HEK293 (cell line): ENCODE data around the gene URGCP.

Experiments
- GLI4 ChIP-seq: fragments of 450-650 bp; formaldehyde crosslinking; IDR thresholded peaks from 2 replicates; pipeline ENCODE4 v1.5.1; 2016; ENCODE audit warnings: missing biosample characterization, missing genetic modification characterization
- HOXD13 ChIP-seq: sonication (generic); formaldehyde crosslinking; IDR thresholded peaks from 2 replicates; pipeline ENCODE4 v1.8.0; 2022; ENCODE audit warnings: missing genetic modification reagents, borderline replicate concordance
- KLF16 ChIP-seq: fragments of 450-650 bp; formaldehyde crosslinking; IDR thresholded peaks from 2 replicates; pipeline ENCODE4 v1.5.1; 2017; ENCODE audit warnings: missing biosample characterization, missing genetic modification characterization
- KLF17 ChIP-seq: fragments of 450-650 bp; formaldehyde crosslinking; IDR thresholded peaks from 2 replicates; pipeline ENCODE4 v1.5.1; 2016; ENCODE audit warnings: missing biosample characterization, missing genetic modification characterization
- PBX3 ChIP-seq: sonication (generic); formaldehyde crosslinking; IDR thresholded peaks from 2 replicates; pipeline ENCODE4 v1.8.1; 2022; ENCODE audit warnings: mild to moderate bottlenecking, moderate library complexity, missing genetic modification reagents
- PRDM1 ChIP-seq: fragments of 450-650 bp; formaldehyde crosslinking; IDR thresholded peaks from 2 replicates; pipeline ENCODE4; 2016; ENCODE audit warnings: missing biosample characterization, missing genetic modification characterization
- SETDB1 ChIP-seq: IDR thresholded peaks from one replicate; pipeline ENCODE4 v1.6.1; 2017; ENCODE audit warnings: mild to moderate bottlenecking, low read length, moderate library complexity, mixed read lengths; ENCODE audit not compliant: insufficient read length
- SP2 ChIP-seq: fragments of 450-650 bp; formaldehyde crosslinking; IDR thresholded peaks from 2 replicates; pipeline ENCODE4 v1.5.1; 2016; ENCODE audit warnings: missing biosample characterization, missing genetic modification characterization
- YY1 ChIP-seq: fragments of 450-650 bp; formaldehyde crosslinking; IDR thresholded peaks from 2 replicates; pipeline ENCODE4 v1.5.1; 2018; ENCODE audit warnings: missing biosample characterization, missing genetic modification characterization
- ZBTB20 ChIP-seq: fragments of 450-650 bp; formaldehyde crosslinking; IDR thresholded peaks from 2 replicates; pipeline ENCODE4 v1.5.1; 2016; ENCODE audit warnings: missing biosample characterization, missing genetic modification characterization
- ZBTB21 ChIP-seq: fragments of 450-650 bp; formaldehyde crosslinking; IDR thresholded peaks from 2 replicates; pipeline ENCODE4 v1.5.1; 2017; ENCODE audit warnings: missing biosample characterization, missing genetic modification characterization
- ZBTB48 ChIP-seq: fragments of 450-650 bp; formaldehyde crosslinking; IDR thresholded peaks from 2 replicates; pipeline ENCODE4 v1.5.1; 2016; ENCODE audit warnings: missing biosample characterization, missing genetic modification characterization
- ZBTB8A ChIP-seq: fragments of 450-650 bp; formaldehyde crosslinking; IDR thresholded peaks from 2 replicates; pipeline ENCODE4 v1.5.1; 2016; ENCODE audit warnings: missing biosample characterization, missing genetic modification characterization
- ZFP3 ChIP-seq: fragments of 450-650 bp; formaldehyde crosslinking; IDR thresholded peaks from 2 replicates; pipeline ENCODE4 v1.5.1; 2016; ENCODE audit warnings: low read depth, missing biosample characterization, missing genetic modification characterization
- ZFP69B ChIP-seq: fragments of 450-650 bp; formaldehyde crosslinking; IDR thresholded peaks from 2 replicates; pipeline ENCODE4 v1.5.1; 2016; ENCODE audit warnings: missing biosample characterization, missing genetic modification characterization
- ZNF121 ChIP-seq: fragments of 450-650 bp; formaldehyde crosslinking; IDR thresholded peaks from 2 replicates; pipeline ENCODE4 v1.5.1; 2016; ENCODE audit warnings: missing biosample characterization, missing genetic modification characterization
- ZNF132 ChIP-seq: fragments of 450-650 bp; formaldehyde crosslinking; IDR thresholded peaks from 2 replicates; pipeline ENCODE4 v1.5.1; 2017; ENCODE audit warnings: missing biosample characterization, missing genetic modification characterization, borderline replicate concordance
- ZNF19 ChIP-seq: fragments of 450-650 bp; formaldehyde crosslinking; IDR thresholded peaks from 2 replicates; pipeline ENCODE4; 2016; ENCODE audit warnings: missing biosample characterization, missing genetic modification characterization, low read depth
- ZNF324 ChIP-seq: fragments of 450-650 bp; formaldehyde crosslinking; IDR thresholded peaks from 2 replicates; pipeline ENCODE4 v1.5.1; 2016; ENCODE audit warnings: missing biosample characterization, missing genetic modification characterization
- ZNF350 ChIP-seq: fragments of 450-650 bp; formaldehyde crosslinking; IDR thresholded peaks from 2 replicates; pipeline ENCODE4 v1.5.0; 2017; ENCODE audit warnings: missing biosample characterization, mild to moderate bottlenecking, missing genetic modification characterization
- ZNF394 ChIP-seq: fragments of 450-650 bp; formaldehyde crosslinking; IDR thresholded peaks from 2 replicates; pipeline ENCODE4 v1.5.1; 2016; ENCODE audit warnings: missing biosample characterization, missing genetic modification characterization, mild to moderate bottlenecking, moderate library complexity, borderline replicate concordance
- ZNF398 ChIP-seq: fragments of 450-650 bp; formaldehyde crosslinking; IDR thresholded peaks from 2 replicates; pipeline ENCODE4 v1.5.1; 2017; ENCODE audit warnings: missing biosample characterization, missing genetic modification characterization
- ZNF529 ChIP-seq: fragments of 450-650 bp; formaldehyde crosslinking; IDR thresholded peaks from 2 replicates; pipeline ENCODE4 v1.5.1; 2017; ENCODE audit warnings: missing genetic modification characterization, missing biosample characterization; ENCODE audit not compliant: insufficient replicate concordance
- ZNF530 ChIP-seq: fragments of 450-650 bp; formaldehyde crosslinking; IDR thresholded peaks from 2 replicates; pipeline ENCODE4 v1.5.1; 2016; ENCODE audit warnings: low read depth, missing biosample characterization, missing genetic modification characterization
- ZNF544 ChIP-seq: fragments of 450-650 bp; formaldehyde crosslinking; IDR thresholded peaks from 2 replicates; pipeline ENCODE4 v1.5.0; 2017; ENCODE audit warnings: missing biosample characterization, missing genetic modification characterization
- ZNF548 ChIP-seq: fragments of 450-650 bp; formaldehyde crosslinking; IDR thresholded peaks from 2 replicates; pipeline ENCODE4 v1.5.1; 2016; ENCODE audit warnings: missing biosample characterization, missing genetic modification characterization
- ZNF558 ChIP-seq: fragments of 450-650 bp; formaldehyde crosslinking; IDR thresholded peaks from 2 replicates; pipeline ENCODE4 v1.5.1; 2016; ENCODE audit warnings: missing biosample characterization, missing genetic modification characterization
- ZNF580 ChIP-seq: fragments of 450-650 bp; formaldehyde crosslinking; IDR thresholded peaks from 2 replicates; pipeline ENCODE4 v1.5.1; 2016; ENCODE audit warnings: missing biosample characterization, missing genetic modification characterization
- ZNF585B ChIP-seq: fragments of 450-650 bp; formaldehyde crosslinking; IDR thresholded peaks from 2 replicates; pipeline ENCODE4 v1.5.1; 2016; ENCODE audit warnings: missing biosample characterization, missing genetic modification characterization
- ZNF596 ChIP-seq: fragments of 450-650 bp; IDR thresholded peaks from 2 replicates; pipeline ENCODE4 v1.5.0; 2018; ENCODE audit warnings: missing biosample characterization, mild to moderate bottlenecking, missing genetic modification characterization, moderate library complexity
- ZNF600 ChIP-seq: fragments of 450-650 bp; formaldehyde crosslinking; IDR thresholded peaks from 2 replicates; pipeline ENCODE4 v1.5.1; 2016; ENCODE audit warnings: missing biosample characterization, missing genetic modification characterization
- ZNF629 ChIP-seq: fragments of 450-650 bp; formaldehyde crosslinking; IDR thresholded peaks from 2 replicates; pipeline ENCODE4 v1.5.1; 2017; ENCODE audit warnings: missing biosample characterization, missing genetic modification characterization
- ZNF670 ChIP-seq: fragments of 450-650 bp; formaldehyde crosslinking; IDR thresholded peaks from 2 replicates; pipeline ENCODE4 v1.5.1; 2016; ENCODE audit warnings: missing biosample characterization, missing genetic modification characterization, low read depth
- ZNF701 ChIP-seq: fragments of 450-650 bp; formaldehyde crosslinking; IDR thresholded peaks from 2 replicates; pipeline ENCODE4 v1.5.1; 2016; ENCODE audit warnings: missing biosample characterization, missing genetic modification characterization
- ZNF747 ChIP-seq: fragments of 450-650 bp; formaldehyde crosslinking; IDR thresholded peaks from 2 replicates; pipeline ENCODE4 v1.5.1; 2016; ENCODE audit warnings: missing biosample characterization, missing genetic modification characterization
- ZNF768 ChIP-seq: fragments of 450-650 bp; formaldehyde crosslinking; IDR thresholded peaks from 2 replicates; pipeline ENCODE4 v1.5.1; 2018; ENCODE audit warnings: missing biosample characterization, mild to moderate bottlenecking, missing genetic modification characterization
- ZNF776 ChIP-seq: fragments of 450-650 bp; formaldehyde crosslinking; IDR thresholded peaks from 2 replicates; pipeline ENCODE4 v1.5.0; 2017; ENCODE audit warnings: missing biosample characterization, missing genetic modification characterization, borderline replicate concordance
- ZSCAN30 ChIP-seq: fragments of 450-650 bp; IDR thresholded peaks from 2 replicates; pipeline ENCODE4 v1.5.1; 2018; ENCODE audit warnings: missing biosample characterization, mild to moderate bottlenecking, missing genetic modification characterization, moderate library complexity
- ZSCAN5A ChIP-seq: fragments of 450-650 bp; formaldehyde crosslinking; IDR thresholded peaks from 2 replicates; pipeline ENCODE4 v1.5.1; 2016; ENCODE audit warnings: missing biosample characterization, missing genetic modification characterization

Gene URGCP

GRCh38 chr7:43926798-43927123, 20.4 kb upstream of the URGCP start (continued):
- TF ChIP-seq ZNF530 (tag by site-specific recombination) = no peak
- TF ChIP-seq ZBTB21 (tag by site-specific recombination) = 0 out of 2 replicates have a peak, but pooled peaks have one; percentile 4
- no peak for TF ChIP-seq ZNF19
- TF ChIP-seq ZNF132 = no peak
- TF ChIP-seq PBX3 (CRISPR knock-in tag) = no peak
- no peak for TF ChIP-seq ZNF776 (tag by site-specific recombination)
- no peak for TF ChIP-seq ZNF585B
- TF ChIP-seq YY1 (tag by site-specific recombination) = no peak
- no peak for TF ChIP-seq ZNF701 (tag by site-specific recombination)
- no peak for TF ChIP-seq ZNF596 (tag by site-specific recombination)
- no peak; the same call in none of the 2 replicates for TF ChIP-seq ZFP69B
- TF ChIP-seq SP2 (tag by site-specific recombination) = no peak
- 0 out of 2 replicates have a peak, but pooled peaks have one; percentile 11 for TF ChIP-seq ZNF629 (tag by site-specific recombination)
- no peak for TF ChIP-seq ZNF558 (tag by site-specific recombination)
- no peak for TF ChIP-seq ZNF548 (tag by site-specific recombination)
- no peak for TF ChIP-seq ZNF747 (tag by site-specific recombination)
- peak; percentile 45; the same call in 1 of the 2 replicates for TF ChIP-seq ZNF394
- TF ChIP-seq GLI4 (tag by site-specific recombination) = no peak
- TF ChIP-seq ZBTB48 (tag by site-specific recombination) = no peak
- TF ChIP-seq ZNF398 (tag by site-specific recombination) = no peak
- TF ChIP-seq PRDM1 (tag by site-specific recombination) = peak; percentile 62
- TF ChIP-seq ZSCAN30 = 0 out of 2 replicates have a peak, but pooled peaks have one; percentile 3
- TF ChIP-seq KLF17 (tag by site-specific recombination) = no peak
- TF ChIP-seq SETDB1 = no peak
- no peak for TF ChIP-seq ZNF670 (tag by site-specific recombination)
- TF ChIP-seq ZNF529 = no peak
- 0 out of 2 replicates have a peak, but pooled peaks have one; percentile 34 for TF ChIP-seq KLF16 (tag by site-specific recombination)
- TF ChIP-seq ZNF544 (tag by site-specific recombination) = no peak
- TF ChIP-seq ZNF324 (tag by site-specific recombination) = 0 out of 2 replicates have a peak, but pooled peaks have one; percentile 2
- TF ChIP-seq ZFP3 = no peak
- TF ChIP-seq ZNF580 (tag by site-specific recombination) = peak; percentile 81; the same call in 1 of the 2 replicates
- no peak for TF ChIP-seq HOXD13 (CRISPR knock-in tag)
- no peak for TF ChIP-seq ZBTB20 (tag by site-specific recombination)
- TF ChIP-seq ZNF768 (tag by site-specific recombination) = no peak
- no peak for TF ChIP-seq ZNF600 (tag by site-specific recombination)
- no peak for TF ChIP-seq ZSCAN5A (tag by site-specific recombination)
- TF ChIP-seq ZNF121 (tag by site-specific recombination) = no peak
- no peak for TF ChIP-seq ZNF350 (tag by site-specific recombination)
- TF ChIP-seq ZBTB8A = peak; percentile 18; the same call in 1 of the 2 replicates
